NCI-H2081 (cell line): ENCODE measurements around the gene TANC1.

Experiments
- DNase-seq, 2 experiments: peaks; one replicate each; lab custom pipeline; 2025; lab: John Stamatoyannopoulos, UW

The TANC1 gene

GRCh38 chr2:159196393-159196925 is 228.0 kb downstream of the TANC1 start:
- DNase-seq: no peak

GRCh38 chr2:159199236-159199635 is 230.8 kb downstream of the TANC1 start:
- DNase-seq: no peak

GRCh38 chr2:159199761-159200465 is 231.5 kb downstream of the TANC1 start:
- DNase-seq: no peak

GRCh38 chr2:159200498-159200897 is 232.1 kb downstream of the TANC1 start:
- no peak for DNase-seq

- DNase-seq: no peak
Measured at GRCh38 chr2:159201360-159202063, 233.1 kb downstream of the TANC1 start.

GRCh38 chr2:159202568-159203071 is 234.2 kb downstream of the TANC1 start:
- DNase-seq: no peak

GRCh38 chr2:159204381-159205144 is 236.1 kb downstream of the TANC1 start:
- DNase-seq: peak in 1 of 2 experiments; percentile 28

- no peak for DNase-seq
Measured at GRCh38 chr2:159206736-159207380, 238.4 kb downstream of the TANC1 start.

- DNase-seq: no peak
Measured at GRCh38 chr2:159208438-159208837, 240.0 kb downstream of the TANC1 start.

GRCh38 chr2:159209341-159210306 is 241.2 kb downstream of the TANC1 start:
- no peak for DNase-seq

- no peak for DNase-seq
Measured at GRCh38 chr2:159211447-159212396, 243.3 kb downstream of the TANC1 start.

GRCh38 chr2:159213296-159213695 is 244.9 kb downstream of the TANC1 start:
- DNase-seq: no peak

- DNase-seq: no peak
Measured at GRCh38 chr2:159214325-159214865, 246.0 kb downstream of the TANC1 start.

- no peak for DNase-seq
Measured at GRCh38 chr2:159215116-159215515, 246.7 kb downstream of the TANC1 start.

- DNase-seq: no peak
Measured at GRCh38 chr2:159217676-159218075, 249.2 kb downstream of the TANC1 start.

- DNase-seq: no peak
Measured at GRCh38 chr2:159218389-159218788, 249.9 kb downstream of the TANC1 start.

GRCh38 chr2:159219394-159219998 is 251.1 kb downstream of the TANC1 start:
- no peak for DNase-seq

GRCh38 chr2:159224061-159224813 is 255.8 kb downstream of the TANC1 start:
- DNase-seq: no peak
